IMR-90 (cell line): ENCODE data around the gene ABHD3. TPM values are rescaled to one million over a fixed set of nuclear protein-coding genes. Genes with fewer than 3 reads are reported as not detected.

Experiments
- ATAC-seq: fragments of 200-7000 bp; cut with Tn5 transposase; 2 replicates; pipeline ENCODE4 v1.9.1; 2020; ENCODE audit warnings: low read depth, mild to moderate bottlenecking, moderate library complexity
- BruUV-seq: library from RNA; stranded (reverse); fragments of 400-500 nt; replicated peaks from 2 replicates; lab custom pipeline; 2021; lab: Mats Ljungman, UMichigan
- CTCF ChIA-PET: fragments of 300-600 bp; formaldehyde crosslinking; extraction: SDS; loops from one replicate; lab custom pipeline; 2021; ENCODE audit warnings: antibody characterized with exemption; lab: Yijun Ruan, JAX
- POLR2A ChIA-PET: fragments of 300-600 bp; sonication (Branson Sonifier 250); formaldehyde crosslinking; loops from one replicate; lab custom pipeline; 2022; ENCODE audit warnings: antibody characterized with exemption; ENCODE audit not compliant: unreplicated experiment; lab: Charles Lee
- DNase-seq: peaks from one replicate; pipeline ENCODE4 v3.0.0; 2013
- H2AFZ ChIP-seq: replicated peaks from 2 replicates; pipeline ENCODE3; 2013; ENCODE audit warnings: low read length, mild to moderate bottlenecking; ENCODE audit not compliant: poor library complexity
- H2AK5ac ChIP-seq: 2 replicates; pipeline ENCODE4 v1.6.1; 2013; ENCODE audit warnings: low read depth, low read length, inconsistent platforms
- H2AK9ac ChIP-seq: replicated peaks from 2 replicates; pipeline ENCODE3; 2013; ENCODE audit warnings: mild to moderate bottlenecking, low read depth, low read length, moderate library complexity; ENCODE audit not compliant: poor library complexity
- H2BK120ac ChIP-seq: 2 replicates; pipeline ENCODE4 v1.6.1; 2013; ENCODE audit warnings: low read depth, low read length, inconsistent platforms
- H2BK15ac ChIP-seq: 3 replicates; pipeline ENCODE4 v1.6.1; 2013; ENCODE audit warnings: low read depth, low read length, inconsistent platforms
- H2BK20ac ChIP-seq: 2 replicates; pipeline ENCODE4 v1.6.1; 2013; ENCODE audit warnings: low read depth, mild to moderate bottlenecking, inconsistent platforms, low read length, moderate library complexity
- H2BK5ac ChIP-seq: 2 replicates; pipeline ENCODE4 v1.6.1; 2013; ENCODE audit warnings: mild to moderate bottlenecking, low read depth, low read length, inconsistent platforms; ENCODE audit not compliant: poor library complexity, severe bottlenecking
- H3K14ac ChIP-seq: replicated peaks from 2 replicates; pipeline ENCODE4 v1.6.1; 2013; ENCODE audit warnings: low read depth, low read length, inconsistent platforms
- H3K18ac ChIP-seq: 2 replicates; pipeline ENCODE4 v1.6.1; 2013; ENCODE audit warnings: low read depth, low read length, control low read depth
- H3K23ac ChIP-seq: 2 replicates; pipeline ENCODE4 v1.6.1; 2013; ENCODE audit warnings: low read depth, low read length, inconsistent platforms
- H3K27ac ChIP-seq: 2 replicates; pipeline ENCODE4 v1.5.1; 2013; ENCODE audit warnings: mild to moderate bottlenecking, control low read depth, low read length; ENCODE audit not compliant: insufficient read depth
- H3K27me3 ChIP-seq: 2 replicates; pipeline ENCODE4 v1.6.1; 2013; ENCODE audit warnings: low read length; ENCODE audit not compliant: control insufficient read depth, insufficient read depth
- H3K36me3 ChIP-seq: 2 replicates; pipeline ENCODE4 v1.6.1; 2013; ENCODE audit warnings: low read length, mixed read lengths; ENCODE audit not compliant: control insufficient read depth, insufficient read depth
- H3K4ac ChIP-seq: 2 replicates; pipeline ENCODE4 v1.6.1; 2013; ENCODE audit warnings: low read depth, low read length, inconsistent platforms
- H3K4me1 ChIP-seq: 2 replicates; pipeline ENCODE4 v1.6.1; 2013; ENCODE audit warnings: low read length, mixed read lengths; ENCODE audit not compliant: control insufficient read depth, insufficient read depth
- H3K4me2 ChIP-seq: 2 replicates; pipeline ENCODE4 v1.6.1; 2013; ENCODE audit warnings: low read depth, mild to moderate bottlenecking, control low read depth, low read length, moderate library complexity
- H3K4me3 ChIP-seq: 2 replicates; pipeline ENCODE4 v1.5.1; 2013; ENCODE audit warnings: low read depth, mild to moderate bottlenecking, control low read depth, low read length, moderate library complexity; ENCODE audit not compliant: insufficient read depth
- H3K56ac ChIP-seq: 2 replicates; pipeline ENCODE4 v1.6.1; 2013; ENCODE audit warnings: low read length, inconsistent platforms; ENCODE audit not compliant: insufficient read depth; ENCODE audit errors: extremely low read depth
- H3K79me1 ChIP-seq, 2 experiments: 2 replicates each; pipeline ENCODE4 v1.6.1; 2013; ENCODE audit warnings: low read length in 2 of 2, inconsistent platforms in 1 of 2, low read depth in 1 of 2
- H3K9ac ChIP-seq: 2 replicates; pipeline ENCODE4 v1.6.1; 2013; ENCODE audit warnings: low read depth, low read length, control low read depth
- H3K9me1 ChIP-seq: 2 replicates; pipeline ENCODE4 v1.6.1; 2013; ENCODE audit warnings: low read length, inconsistent platforms; ENCODE audit not compliant: insufficient read depth
- H3K9me3 ChIP-seq: 2 replicates; pipeline ENCODE4 v1.6.1; 2013; ENCODE audit warnings: low read length; ENCODE audit not compliant: control insufficient read depth, insufficient read depth
- H4K20me1 ChIP-seq: 2 replicates; pipeline ENCODE4 v1.6.1; 2013; ENCODE audit warnings: low read length, inconsistent platforms; ENCODE audit not compliant: insufficient read depth
- H4K5ac ChIP-seq: 2 replicates; pipeline ENCODE4 v1.6.1; 2013; ENCODE audit warnings: mild to moderate bottlenecking, low read depth, low read length, control low read depth
- H4K8ac ChIP-seq, 2 experiments: 2 replicates each; pipeline ENCODE4 v1.6.1; 2013; ENCODE audit warnings: low read depth in 2 of 2, low read length in 2 of 2, control low read depth in 1 of 2, inconsistent platforms in 1 of 2
- H4K91ac ChIP-seq: 2 replicates; pipeline ENCODE4 v1.6.1; 2013; ENCODE audit warnings: low read depth, low read length, inconsistent platforms; ENCODE audit not compliant: insufficient read depth
- BHLHE40 ChIP-seq: fragments of 150-350 bp; IDR thresholded peaks from 2 replicates; pipeline ENCODE4 v1.6.1; 2016; ENCODE audit warnings: mild to moderate bottlenecking, low read depth, low read length
- CHD1 ChIP-seq: IDR thresholded peaks from 2 replicates; pipeline ENCODE4 v1.6.1; 2012; ENCODE audit warnings: low read depth, low read length, improper control_type of control experiment
- WGBS, 2 experiments: methylation state at CpG; one replicate each; pipeline versions ENCODE4 v1.1.5 to v1.1.7; 2013; ENCODE audit warnings: missing lambda C conversion rate in 2 of 2; ENCODE audit not compliant: insufficient read length in 1 of 2; ENCODE audit errors: extremely low coverage in 2 of 2; 5-methylcytosine and 5-hydroxymethylcytosine counted together
- dilution Hi-C: fragments of 300-500 bp; cut with HindIII; formaldehyde crosslinking; loops from one replicate; pipeline ENCODE4 v1.14.3; 2018; ENCODE audit warnings: low sequenced_read_pairs; ENCODE audit not compliant: unreplicated experiment
- in situ Hi-C: fragments of 300-500 bp; cut with MboI; formaldehyde crosslinking; loops from 3 replicates; pipeline ENCODE4 v1.14.3; 2019; ENCODE audit warnings: low sequenced_read_pairs, inconsistent platforms, mixed read lengths
- intact Hi-C: fragments of 100-400 bp; cut with micrococcal nuclease; formaldehyde crosslinking; loops from 2 replicates; pipeline ENCODE4 v1.10.0; 2022
- polyA plus RNA-seq, 3 experiments: library from polyadenylated mRNA; depleted of rRNA; stranded (reverse); fragments of >200 nt; gene quantifications; 2 replicates each; pipeline ENCODE4 v1.2.3, GENCODE V29; 2012; ENCODE audit warnings: low replicate concordance in 1 of 3
- total RNA-seq: library from RNA; depleted of rRNA; stranded (reverse); fragments of >200 nt; gene quantifications from 2 replicates; pipeline ENCODE4 v1.2.3, GENCODE V29; 2012

ABHD3 gene
- total and polyA plus RNA-seq, 2 of the 4 experiments (the other 2 are of a cell fraction), result 4.5 to 5.5 TPM

GRCh38 chr18:21741312-21741561 is 36.7 kb upstream of the ABHD3 start:
- no peak overlapping the region for H4K5ac ChIP-seq
- peak overlapping the region; percentile 90 for H2AK9ac ChIP-seq
- peak overlapping the region; percentile 97; the same call in 1 of the 2 replicates for H3K27ac ChIP-seq
- dilution Hi-C loops (no loop called here), in situ Hi-C loops (no loop called here), intact Hi-C loops (loop anchor here (10.0 kb wide), 2 partner anchors 114 to 126 kb away; partner anchors contain the start of gene SNRPD1)
- H4K8ac ChIP-seq, result no peak overlapping the region
- no peak overlapping the region; the same call in 1 of the 2 replicates for H3K9ac ChIP-seq
- H3K4me2 ChIP-seq, result no peak overlapping the region
- no peak for DNase-seq
- no peaks in the 10 kb centered on the region; the same call in 1 of the 2 replicates for H3K36me3 ChIP-seq
- H3K9me1 ChIP-seq, result no peaks in the 10 kb centered on the region
- H2BK120ac ChIP-seq, result no peak overlapping the region
- peaks cover 14 to 41% of the 10 kb centered on the region in 2 experiments for H3K79me1 ChIP-seq
- H4K91ac ChIP-seq, result no peak overlapping the region
- no peak overlapping the region for H2BK20ac ChIP-seq
- no peaks in the 10 kb centered on the region for H3K27me3 ChIP-seq
- no peak overlapping the region for H2BK15ac ChIP-seq
- 0 out of 2 replicates have a peak, but pooled peaks have one; percentile 20 for TF ChIP-seq CHD1
- TF ChIP-seq BHLHE40, result no peak
- no peak overlapping the region for H3K23ac ChIP-seq
- peak overlapping the region; percentile 78 for H3K4me3 ChIP-seq
- peak overlapping the region; percentile 97 for H2AFZ ChIP-seq
- H3K18ac ChIP-seq, result no peak overlapping the region
- H4K20me1 ChIP-seq, result peaks cover 19% of the 10 kb centered on the region; the same call in 1 of the 2 replicates
- H3K14ac ChIP-seq, result no peak overlapping the region
- H2BK5ac ChIP-seq, result peak overlapping the region; percentile 94
- no peak overlapping the region for H3K4ac ChIP-seq
- POLR2A ChIA-PET, result interaction anchor here (0.6 kb wide), 1 partner anchor 24 kb away, joined by 4 read pairs; no protein-coding TSS in a partner anchor
- CTCF ChIA-PET, result no interaction called here
- ATAC-seq, result no peak
- no peaks in the 10 kb centered on the region; the same call in 1 of the 2 replicates for H3K4me1 ChIP-seq
- H3K56ac ChIP-seq, result no peak overlapping the region
- no peak overlapping the region for H2AK5ac ChIP-seq
- BruUV-seq, result no TSS peak
- WGBS, 2 experiments, result 0% methylated on average over 3 of the region's 41 CpGs; no CpG with 5 or more reads in 1 of the 2 experiments
- H3K9me3 ChIP-seq, result no peaks in the 10 kb centered on the region
